Gastroesophageal sphincter (tissue), 4 donors: Measurements from ENCODE around the gene MLST8. TPM values are rescaled to one million over a fixed set of nuclear protein-coding genes. Genes with fewer than 3 reads are reported as not detected.

Experiments
- ATAC-seq: fragments of 150-250 bp; one replicate; pipeline ENCODE4 v1.9.1; 2016; ENCODE audit warnings: mild to moderate bottlenecking, moderate library complexity
- H3K27ac ChIP-seq, 4 donors: fragments of 200-600 bp; sonication (generic) in 3 of 4; 1 replicate in 3 of 4; 2 replicates in 1 of 4; pipeline ENCODE4 v1.5.1; 2016 to 2019
- H3K27me3 ChIP-seq: fragments of 200-600 bp; sonication (generic); one replicate; pipeline ENCODE4 v1.5.1; 2019
- H3K36me3 ChIP-seq, 2 donors: fragments of 200-600 bp; sonication (generic); one replicate each; pipeline ENCODE4 v1.5.1; 2019; ENCODE audit warnings: control low read depth in 1 of 2
- H3K4me1 ChIP-seq, 3 donors: fragments of 200-600 bp; sonication (generic); 1 replicate in 2 of 3; 2 replicates in 1 of 3; pipeline ENCODE4 v1.5.1; 2016 to 2019; ENCODE audit warnings: control low read depth in 2 of 3
- H3K4me3 ChIP-seq, 2 donors: fragments of 200-600 bp; sonication (generic); one replicate each; pipeline ENCODE4 v1.5.1; 2019; ENCODE audit warnings: mild to moderate bottlenecking in 1 of 2, moderate library complexity in 1 of 2
- H3K9me3 ChIP-seq, 3 donors: fragments of 200-600 bp; sonication (generic); one replicate each; pipeline ENCODE4 v1.5.1; 2017 to 2019; ENCODE audit warnings: control low read depth in 2 of 3
- EP300 ChIP-seq: sonication (generic); formaldehyde crosslinking; IDR thresholded peaks from one replicate; pipeline ENCODE4 v1.6.1; 2017; ENCODE audit warnings: antibody characterized with exemption, mild to moderate bottlenecking
- POLR2A ChIP-seq, 2 donors: fragments of 450-650 bp; IDR thresholded peaks; one replicate each; pipeline ENCODE4 v1.6.1; 2017; ENCODE audit warnings: antibody characterized with exemption in 2 of 2, mild to moderate bottlenecking in 2 of 2, moderate library complexity in 1 of 2
- POLR2AphosphoS5 ChIP-seq: sonication (generic); formaldehyde crosslinking; IDR thresholded peaks from one replicate; pipeline ENCODE4 v1.6.1; 2017; ENCODE audit warnings: antibody characterized with exemption
- WGBS, 2 donors: methylation state at CpG; one replicate each; pipeline ENCODE4 v1.1.5; 2018; ENCODE audit warnings: low coverage in 1 of 2; 5-methylcytosine and 5-hydroxymethylcytosine counted together
- total RNA-seq, 4 donors: library from RNA; depleted of rRNA; stranded (reverse); fragments of >200 nt; gene quantifications; one replicate each; pipeline ENCODE4 v1.1.0, GENCODE V29; 2016
- TF ChIP-seq, protein P1 (sequence below), 4 experiments: fragments of 200-600 bp in 2 of 4; fragments of 450-650 bp in 2 of 4; sonication (generic) in 1 of 4; IDR thresholded peaks; one replicate each; pipeline ENCODE4 v1.5.1; 2017 to 2019; ENCODE audit warnings: antibody characterized with exemption in 4 of 4, mild to moderate bottlenecking in 2 of 4, moderate library complexity in 2 of 4

The MLST8 gene
- total RNA-seq, 4 donors from 2014 or later, result 29.0 to 50.8 (median 34.1) TPM

GRCh38 chr16:2226245-2226793, 21.1 kb downstream of the MLST8 start:
- no peaks in the 10 kb centered on the region for H3K9me3 ChIP-seq
- H3K4me1 ChIP-seq, result peaks cover 0 to 40% (median 23%) of the 10 kb centered on the region in 3 donors
- ATAC-seq, result no peak
- no peaks in the 10 kb centered on the region for H3K27me3 ChIP-seq
- 68 to 80% methylated on average over 2 to 5 of the region's 9 CpGs for WGBS, 2 donors
- no peak overlapping the region for H3K4me3 ChIP-seq
- TF ChIP-seq EP300 (no peak), POLR2AphosphoS5 (no peak), POLR2A (IDR thresholded peaks at IDR 0.05) (no peak)
- TF ChIP-seq, protein P1, sequence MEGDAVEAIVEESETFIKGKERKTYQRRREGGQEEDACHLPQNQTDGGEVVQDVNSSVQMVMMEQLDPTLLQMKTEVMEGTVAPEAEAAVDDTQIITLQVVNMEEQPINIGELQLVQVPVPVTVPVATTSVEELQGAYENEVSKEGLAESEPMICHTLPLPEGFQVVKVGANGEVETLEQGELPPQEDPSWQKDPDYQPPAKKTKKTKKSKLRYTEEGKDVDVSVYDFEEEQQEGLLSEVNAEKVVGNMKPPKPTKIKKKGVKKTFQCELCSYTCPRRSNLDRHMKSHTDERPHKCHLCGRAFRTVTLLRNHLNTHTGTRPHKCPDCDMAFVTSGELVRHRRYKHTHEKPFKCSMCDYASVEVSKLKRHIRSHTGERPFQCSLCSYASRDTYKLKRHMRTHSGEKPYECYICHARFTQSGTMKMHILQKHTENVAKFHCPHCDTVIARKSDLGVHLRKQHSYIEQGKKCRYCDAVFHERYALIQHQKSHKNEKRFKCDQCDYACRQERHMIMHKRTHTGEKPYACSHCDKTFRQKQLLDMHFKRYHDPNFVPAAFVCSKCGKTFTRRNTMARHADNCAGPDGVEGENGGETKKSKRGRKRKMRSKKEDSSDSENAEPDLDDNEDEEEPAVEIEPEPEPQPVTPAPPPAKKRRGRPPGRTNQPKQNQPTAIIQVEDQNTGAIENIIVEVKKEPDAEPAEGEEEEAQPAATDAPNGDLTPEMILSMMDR (IDR thresholded peaks at IDR 0.05), result no peak
- no peak overlapping the region for H3K27ac ChIP-seq
- H3K36me3 ChIP-seq, result peaks cover 0 to 51% of the 10 kb centered on the region in 2 donors

DNA sequence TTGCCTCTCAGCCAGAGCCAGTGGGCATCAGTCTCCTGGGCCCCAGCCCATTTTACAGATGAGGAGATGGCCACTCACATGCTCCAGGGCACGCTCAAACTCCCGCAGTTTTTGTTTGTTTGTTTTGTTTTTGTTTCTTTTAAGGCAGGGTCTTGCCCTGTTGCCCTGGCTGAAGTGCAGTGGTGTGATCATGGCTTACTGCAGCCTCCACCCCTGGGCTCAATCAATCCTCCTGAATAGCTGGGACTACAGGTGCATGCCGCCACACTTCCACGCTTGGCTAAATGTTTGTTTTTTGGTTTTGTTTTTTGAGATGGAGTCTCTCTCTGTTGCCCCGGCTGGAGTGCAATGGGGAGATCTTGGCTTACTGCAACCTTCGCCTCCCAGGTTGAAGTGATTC, 21.7 kb downstream of the MLST8 start:
- H3K36me3 ChIP-seq, result peaks cover 0 to 57% of the 10 kb centered on the region in 2 donors
- 67 to 79% methylated on average over 1 to 5 of the region's 6 CpGs for WGBS, 2 donors

GRCh38 chr16:2228161-2228824, 23.0 kb downstream of the MLST8 start:
- no peak for ATAC-seq
- WGBS, 2 donors, result no CpG with 5 or more reads among the region's 25 CpGs

More for the DNA sequence above, 21.7 kb downstream of the MLST8 start:
- Histone ChIP-seq H3K4me1 (peaks cover 0 to 40% (median 23%) of the 10 kb centered on the region in 3 donors), H3K27ac (no peak overlapping the region), H3K9me3 (no peaks in the 10 kb centered on the region), H3K27me3 (peaks cover 1% of the 10 kb centered on the region), H3K4me3 (no peak overlapping the region)
- TF ChIP-seq POLR2AphosphoS5 (no peak), POLR2A (IDR thresholded peaks at IDR 0.05) (no peak), EP300 (no peak)
- TF ChIP-seq, protein P1 (IDR thresholded peaks at IDR 0.05), result no peak
- ATAC-seq, result no peak

DNA sequence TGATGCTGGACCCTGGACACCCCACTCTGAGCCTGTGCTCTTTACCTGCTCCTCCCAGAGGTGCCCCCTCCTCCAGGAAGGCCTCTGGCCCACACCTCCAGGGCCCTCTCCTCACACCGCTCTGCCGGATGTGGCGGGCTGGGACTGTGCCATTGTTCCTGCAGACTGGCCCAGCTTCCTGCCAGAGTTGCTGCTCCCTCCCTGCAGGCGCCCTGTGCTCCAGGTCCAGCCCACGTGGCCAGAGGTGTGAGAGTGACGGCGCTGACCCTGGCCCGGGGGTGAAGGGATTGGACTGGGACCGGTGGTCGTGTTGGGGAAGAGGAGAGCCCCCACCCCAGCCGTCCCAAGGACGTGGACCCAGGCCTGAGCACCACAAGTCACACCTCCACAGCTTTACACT, 23.8 kb downstream of the MLST8 start:
- Histone ChIP-seq H3K27ac (no peak overlapping the region), H3K27me3 (peaks cover 22% of the 10 kb centered on the region), H3K9me3 (no peaks in the 10 kb centered on the region), H3K36me3 (peaks cover 0 to 78% of the 10 kb centered on the region in 2 donors), H3K4me3 (no peak overlapping the region), H3K4me1 (peaks cover 0 to 33% (median 20%) of the 10 kb centered on the region in 3 donors)
- no peak for ATAC-seq
- TF ChIP-seq, protein P1 (IDR thresholded peaks at IDR 0.05), result no peak
- TF ChIP-seq POLR2AphosphoS5 (no peak), POLR2A (IDR thresholded peaks at IDR 0.05) (no peak), EP300 (no peak)
- no CpG with 5 or more reads among the region's 12 CpGs for WGBS, 2 donors

More at GRCh38 chr16:2228161-2228824, 23.0 kb downstream of the MLST8 start:
- H3K9me3 ChIP-seq, result no peaks in the 10 kb centered on the region
- TF ChIP-seq POLR2A (IDR thresholded peaks at IDR 0.05) (no peak), EP300 (no peak), POLR2AphosphoS5 (no peak)
- TF ChIP-seq, protein P1 (IDR thresholded peaks at IDR 0.05), result no peak
- peaks cover 14% of the 10 kb centered on the region for H3K27me3 ChIP-seq
- peaks cover 0 to 70% of the 10 kb centered on the region in 2 donors for H3K36me3 ChIP-seq
- H3K4me1 ChIP-seq, result peaks cover 0 to 36% (median 21%) of the 10 kb centered on the region in 3 donors
- no peak overlapping the region for H3K27ac ChIP-seq
- no peak overlapping the region for H3K4me3 ChIP-seq
